ENCODE data around the gene CFAP54.

CFAP54 gene

DNA sequence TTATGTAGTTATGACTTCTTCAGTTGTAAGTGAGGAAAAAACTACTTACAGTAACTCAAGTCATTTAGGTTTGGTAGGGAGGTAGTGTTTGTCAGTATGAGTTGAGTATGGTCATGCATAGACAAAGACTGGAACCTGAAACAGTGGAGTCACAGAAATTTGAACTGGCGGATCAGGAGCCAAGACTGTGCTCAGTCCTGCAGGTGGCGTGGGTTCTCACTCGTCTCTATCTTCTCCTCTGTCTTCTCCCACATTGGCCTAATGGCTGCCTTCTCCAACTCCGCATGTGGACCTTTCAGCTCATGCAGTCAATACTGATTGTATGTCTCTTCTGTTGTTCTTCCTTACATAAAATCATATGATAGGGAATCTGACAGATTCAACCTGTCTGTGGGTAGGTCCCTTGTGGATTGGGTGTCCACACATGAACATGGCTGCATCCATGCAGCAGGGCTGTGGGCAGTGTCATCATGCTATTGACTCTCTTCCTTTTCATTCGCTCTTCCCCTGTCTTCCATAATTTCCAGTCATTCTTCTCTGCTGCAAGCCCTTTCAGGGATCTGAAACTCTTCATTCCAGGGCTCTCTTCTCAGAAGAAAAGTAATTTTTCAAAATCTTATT lies 338.9 kb downstream of the CFAP54 start:
- TF ChIP-seq, protein P1, sequence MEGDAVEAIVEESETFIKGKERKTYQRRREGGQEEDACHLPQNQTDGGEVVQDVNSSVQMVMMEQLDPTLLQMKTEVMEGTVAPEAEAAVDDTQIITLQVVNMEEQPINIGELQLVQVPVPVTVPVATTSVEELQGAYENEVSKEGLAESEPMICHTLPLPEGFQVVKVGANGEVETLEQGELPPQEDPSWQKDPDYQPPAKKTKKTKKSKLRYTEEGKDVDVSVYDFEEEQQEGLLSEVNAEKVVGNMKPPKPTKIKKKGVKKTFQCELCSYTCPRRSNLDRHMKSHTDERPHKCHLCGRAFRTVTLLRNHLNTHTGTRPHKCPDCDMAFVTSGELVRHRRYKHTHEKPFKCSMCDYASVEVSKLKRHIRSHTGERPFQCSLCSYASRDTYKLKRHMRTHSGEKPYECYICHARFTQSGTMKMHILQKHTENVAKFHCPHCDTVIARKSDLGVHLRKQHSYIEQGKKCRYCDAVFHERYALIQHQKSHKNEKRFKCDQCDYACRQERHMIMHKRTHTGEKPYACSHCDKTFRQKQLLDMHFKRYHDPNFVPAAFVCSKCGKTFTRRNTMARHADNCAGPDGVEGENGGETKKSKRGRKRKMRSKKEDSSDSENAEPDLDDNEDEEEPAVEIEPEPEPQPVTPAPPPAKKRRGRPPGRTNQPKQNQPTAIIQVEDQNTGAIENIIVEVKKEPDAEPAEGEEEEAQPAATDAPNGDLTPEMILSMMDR (conservative IDR thresholded peaks at IDR 0.05), result no peak
- H3K27ac ChIP-seq, result no peak overlapping the region

DNA sequence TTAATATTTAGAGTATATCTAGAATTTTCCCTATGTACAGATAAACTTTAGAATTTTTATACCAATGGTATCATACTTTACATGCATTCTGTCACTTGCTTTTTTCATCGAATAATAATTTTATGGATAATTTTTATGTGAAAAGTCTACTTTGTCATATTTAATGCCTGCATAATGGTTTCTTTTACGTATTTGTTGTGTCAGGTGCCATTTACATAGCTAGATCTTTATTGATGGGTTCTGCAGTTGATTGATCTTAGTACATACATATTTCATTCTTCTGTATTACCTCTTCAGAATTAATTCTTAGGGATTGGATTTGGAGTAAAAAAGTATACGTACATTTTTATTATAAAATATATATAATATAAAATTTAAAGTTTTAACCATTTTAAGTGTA lies 340.0 kb downstream of the CFAP54 start:
- TF ChIP-seq, protein P1 (conservative IDR thresholded peaks at IDR 0.05), result no peak
- no peak overlapping the region for H3K27ac ChIP-seq

DNA sequence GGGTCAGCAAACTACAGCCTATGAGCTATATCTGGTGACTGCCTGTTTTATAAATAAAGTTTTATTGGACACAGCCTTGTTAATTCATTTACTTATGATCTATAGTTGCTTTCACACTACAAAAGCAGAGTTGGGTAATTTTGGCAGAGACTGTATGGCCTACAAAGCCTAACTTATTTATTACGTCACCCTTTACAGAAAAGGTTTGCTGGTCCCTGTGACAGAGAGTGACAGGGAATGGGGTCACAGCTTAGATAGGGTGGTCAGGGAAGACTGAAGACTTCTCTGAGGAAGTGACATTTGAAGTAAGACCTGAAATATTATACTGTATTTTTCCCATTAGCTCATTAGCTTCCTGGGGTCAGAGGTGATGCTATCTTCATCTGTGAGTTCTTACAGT lies 342.0 kb downstream of the CFAP54 start:
- H3K27ac ChIP-seq, result no peak overlapping the region
- TF ChIP-seq, protein P1 (conservative IDR thresholded peaks at IDR 0.05), result no peak

DNA sequence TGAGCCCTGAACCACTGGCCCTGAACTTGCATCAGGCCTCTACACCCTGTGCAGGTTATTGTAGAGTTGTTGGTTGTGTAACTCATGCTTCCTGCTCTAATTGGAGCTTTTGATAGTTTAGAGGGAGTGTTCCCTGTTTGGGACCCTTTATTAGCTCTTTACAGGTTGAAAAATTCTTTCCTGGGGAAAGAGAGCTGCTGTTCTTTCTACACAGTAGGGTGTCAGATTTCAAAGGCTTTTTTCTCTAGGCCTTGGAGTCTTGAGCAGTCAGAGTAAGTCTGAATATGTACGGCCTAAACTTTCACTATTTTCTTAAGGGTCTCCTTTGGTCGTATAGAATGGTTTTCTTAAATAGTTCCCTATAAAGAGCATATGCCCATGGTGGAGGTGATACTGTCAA lies 356.9 kb downstream of the CFAP54 start:
- H3K27ac ChIP-seq, result no peak overlapping the region
- TF ChIP-seq, protein P1 (conservative IDR thresholded peaks at IDR 0.05), result no peak

DNA sequence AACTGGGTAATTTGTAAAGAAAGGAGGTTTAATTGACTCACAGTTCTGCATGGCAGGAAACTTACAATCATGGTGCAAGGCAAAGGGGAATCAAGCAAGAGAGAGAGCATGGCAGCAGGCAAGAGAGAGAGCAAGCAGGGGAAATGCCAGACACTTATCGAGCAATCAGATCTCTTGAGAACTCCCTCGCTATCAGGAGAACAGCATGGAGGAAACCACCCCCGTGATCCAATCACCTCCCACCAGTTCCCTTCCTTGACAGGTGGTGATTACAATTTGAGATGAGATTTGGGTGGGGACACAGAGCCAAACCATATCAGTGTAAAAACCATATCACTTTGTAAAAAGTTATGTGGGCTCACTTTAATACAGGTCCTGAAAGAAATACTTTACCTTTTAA lies 361.3 kb downstream of the CFAP54 start:
- TF ChIP-seq, protein P1 (conservative IDR thresholded peaks at IDR 0.05), result no peak
- no peak overlapping the region for H3K27ac ChIP-seq

DNA sequence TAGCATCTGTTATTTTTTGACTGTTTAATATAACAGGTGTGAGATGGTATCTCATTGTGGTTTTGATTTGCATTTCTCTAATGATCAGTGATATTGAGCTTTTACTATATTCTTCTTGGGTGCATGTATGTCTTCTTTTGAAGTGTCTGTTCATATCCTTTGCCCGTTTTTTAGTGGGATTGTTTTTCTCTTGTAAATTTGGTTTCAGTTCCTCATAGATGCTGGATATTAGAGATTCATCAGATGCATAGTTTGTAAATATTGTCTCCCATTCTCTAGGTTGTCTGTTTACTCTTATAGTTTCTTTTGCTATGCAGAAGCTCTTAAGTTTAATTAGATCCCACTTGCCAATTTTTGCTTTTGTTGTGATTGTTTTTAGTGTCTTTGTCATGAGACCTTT lies 368.8 kb downstream of the CFAP54 start:
- no peak overlapping the region for H3K27ac ChIP-seq
- TF ChIP-seq, protein P1 (conservative IDR thresholded peaks at IDR 0.05), result no peak

DNA sequence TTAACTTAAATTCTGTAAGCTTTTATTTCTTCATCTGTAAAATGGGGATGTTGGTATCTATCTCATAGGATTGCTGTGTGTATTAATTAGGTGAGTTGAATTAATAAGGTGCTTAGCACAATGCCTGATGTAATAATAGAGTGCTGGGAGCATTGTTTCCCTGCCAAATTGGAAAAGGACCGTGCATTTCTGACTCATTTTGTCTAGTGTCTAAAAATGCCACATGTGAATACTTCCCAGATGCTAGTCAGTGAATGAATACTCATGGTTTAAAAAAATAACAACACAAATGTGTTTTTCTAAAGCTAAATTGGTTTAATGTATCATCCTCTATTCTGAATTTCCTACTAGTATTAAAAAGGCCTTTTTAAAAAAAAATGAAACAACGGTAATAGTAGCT lies 372.3 kb downstream of the CFAP54 start:
- TF ChIP-seq, protein P1 (conservative IDR thresholded peaks at IDR 0.05), result no peak
- no peak overlapping the region for H3K27ac ChIP-seq

Data from VCaP (cell line).